H1 (cell line): ENCODE results near the gene CLEC7A. TPM values are rescaled to one million over a fixed set of nuclear protein-coding genes. Genes with fewer than 3 reads are reported as not detected.

ENCODE experiments used
- CTCF ChIA-PET: fragments of 300-600 bp; sonication (Branson Sonifier 250); formaldehyde crosslinking; loops from one replicate; lab custom pipeline; 2021; ENCODE audit not compliant: partially characterized antibody; lab: Charles Lee
- POLR2A ChIA-PET: fragments of 300-600 bp; sonication (Branson Sonifier 250); formaldehyde crosslinking; loops from one replicate; lab custom pipeline; 2021; ENCODE audit warnings: inconsistent platforms; ENCODE audit not compliant: partially characterized antibody; lab: Charles Lee
- DNase-seq, 2 experiments: peaks; one replicate each; pipeline versions ENCODE4 v3.0.0 to v3.0.0-alpha.2; 2010 to 2022; ENCODE audit warnings: low spot score in 2 of 2, low read depth in 1 of 2, mixed read lengths in 1 of 2
- FAIRE-seq: peaks from 2 replicates; lab custom pipeline; 2011; peaks lifted over from hg19 to GRCh38; lab: Jason Lieb, UNC
- H2AFZ ChIP-seq: 2 replicates; pipeline ENCODE4 v1.8.1; 2012; ENCODE audit warnings: low read length, inconsistent platforms
- H2AK5ac ChIP-seq: 2 replicates; pipeline ENCODE4 v1.6.1; 2013; ENCODE audit warnings: low read depth, low read length
- H2BK120ac ChIP-seq: replicated peaks from 2 replicates; pipeline ENCODE3; 2013; ENCODE audit warnings: low read depth, low read length, inconsistent platforms
- H2BK12ac ChIP-seq: 2 replicates; pipeline ENCODE4 v1.6.1; 2013; ENCODE audit warnings: low read depth, low read length
- H2BK15ac ChIP-seq: 2 replicates; pipeline ENCODE4 v1.6.1; 2013; ENCODE audit warnings: low read length
- H2BK20ac ChIP-seq: 2 replicates; pipeline ENCODE4 v1.6.1; 2013; ENCODE audit warnings: low read length
- H2BK5ac ChIP-seq: 2 replicates; pipeline ENCODE4 v1.6.1; 2013; ENCODE audit warnings: low read depth, low read length
- H3K14ac ChIP-seq: 2 replicates; pipeline ENCODE4 v1.6.1; 2013; ENCODE audit warnings: inconsistent platforms; ENCODE audit not compliant: insufficient read length
- H3K18ac ChIP-seq: 2 replicates; pipeline ENCODE4 v1.6.1; 2013; ENCODE audit warnings: low read length; ENCODE audit errors: extremely low read depth
- H3K23ac ChIP-seq: 2 replicates; pipeline ENCODE4 v1.6.1; 2013; ENCODE audit warnings: inconsistent platforms; ENCODE audit not compliant: insufficient read length
- H3K23me2 ChIP-seq: 2 replicates; pipeline ENCODE4 v1.6.1; 2013; ENCODE audit warnings: low read depth, low read length
- H3K27ac ChIP-seq: 2 replicates; pipeline ENCODE4 v1.6.1; 2011; ENCODE audit warnings: low read depth, low read length, inconsistent platforms
- H3K27me3 ChIP-seq, 4 experiments: replicated peaks in 1 of 4; 1 replicate in 1 of 4; 2 replicates in 3 of 4; pipeline versions ENCODE4 v1.6.1 to v1.8.1; 2011 to 2013; ENCODE audit warnings: low read length in 3 of 4, mild to moderate bottlenecking in 3 of 4, inconsistent platforms in 2 of 4, mixed read lengths in 2 of 4, moderate library complexity in 1 of 4; ENCODE audit not compliant: control insufficient read depth in 3 of 4, insufficient read depth in 3 of 4; ENCODE audit errors: extremely low read depth in 1 of 4
- H3K36me3 ChIP-seq, 4 experiments: 2 replicates each; pipeline versions ENCODE4 v1.6.1 to v1.8.1; 2011 to 2013; ENCODE audit warnings: mild to moderate bottlenecking in 4 of 4, low read length in 3 of 4, moderate library complexity in 2 of 4, control low read depth in 1 of 4, inconsistent platforms in 1 of 4; ENCODE audit not compliant: insufficient read depth in 4 of 4, control insufficient read depth in 2 of 4
- H3K4ac ChIP-seq: replicated peaks from 2 replicates; pipeline ENCODE3; 2013; ENCODE audit warnings: low read length, low read depth, mixed read lengths, inconsistent platforms; ENCODE audit not compliant: insufficient read length
- H3K4me1 ChIP-seq, 4 experiments: replicated peaks in 1 of 4; 1 replicate in 1 of 4; 2 replicates in 3 of 4; pipeline versions ENCODE4 v1.6.1 to v1.8.1; 2011 to 2013; ENCODE audit warnings: low read length in 3 of 4, inconsistent platforms in 2 of 4, mixed read lengths in 1 of 4; ENCODE audit not compliant: insufficient read depth in 4 of 4, control insufficient read depth in 3 of 4
- H3K4me2 ChIP-seq, 2 experiments: 2 replicates each; pipeline versions ENCODE4 v1.6.1 to v1.8.1; 2011 to 2013; ENCODE audit warnings: low read depth in 2 of 2, low read length in 2 of 2, control low read depth in 1 of 2, inconsistent platforms in 1 of 2, mild to moderate bottlenecking in 1 of 2; ENCODE audit not compliant: insufficient read depth in 1 of 2
- H3K4me3 ChIP-seq, 4 experiments: fragments of 200-600, 300-600 bp in 1 of 4; sonication (generic), shearing (Covaris generic), sonication (Bioruptor Twin) in 1 of 4; 2 replicates each; pipeline versions ENCODE4 v1.5.1 to v1.8.1; 2011 to 2016; ENCODE audit warnings: low read length in 4 of 4, low read depth in 3 of 4, control low read depth in 2 of 4, inconsistent platforms in 2 of 4, mild to moderate bottlenecking in 2 of 4, mixed read lengths in 1 of 4, moderate library complexity in 1 of 4; ENCODE audit not compliant: insufficient read depth in 2 of 4; ENCODE audit errors: extremely low read depth in 1 of 4
- H3K56ac ChIP-seq: replicated peaks from 2 replicates; pipeline ENCODE3; 2013; ENCODE audit warnings: low read depth, mild to moderate bottlenecking, mixed read lengths, low read length, inconsistent platforms; ENCODE audit not compliant: insufficient read length
- H3K79me1 ChIP-seq: 2 replicates; pipeline ENCODE4 v1.6.1; 2013; ENCODE audit warnings: low read depth, low read length, control low read depth
- H3K79me2 ChIP-seq, 2 experiments: 2 replicates each; pipeline versions ENCODE4 v1.6.1 to v1.8.1; 2012 to 2013; ENCODE audit warnings: low read length in 2 of 2, mild to moderate bottlenecking in 2 of 2, inconsistent platforms in 1 of 2; ENCODE audit not compliant: insufficient read depth in 2 of 2, control insufficient read depth in 1 of 2
- H3K9ac ChIP-seq, 4 experiments: replicated peaks in 1 of 4; 1 replicate in 1 of 4; 2 replicates in 3 of 4; pipeline versions ENCODE4 v1.6.1 to v1.8.1; 2011 to 2013; ENCODE audit warnings: low read depth in 3 of 4, low read length in 3 of 4, control low read depth in 2 of 4, mild to moderate bottlenecking in 2 of 4, moderate library complexity in 2 of 4, inconsistent platforms in 1 of 4; ENCODE audit errors: extremely low read depth in 1 of 4
- H3K9me3 ChIP-seq, 2 experiments: 2 replicates each; pipeline versions ENCODE4 v1.6.1 to v1.8.1; 2012 to 2013; ENCODE audit warnings: mild to moderate bottlenecking in 2 of 2, moderate library complexity in 2 of 2, control low read depth in 1 of 2, inconsistent platforms in 1 of 2, low read depth in 1 of 2, low read length in 1 of 2, mixed read lengths in 1 of 2; ENCODE audit not compliant: insufficient read depth in 2 of 2
- H4K20me1 ChIP-seq, 2 experiments: replicated peaks in 1 of 2; 2 replicates each; pipeline versions ENCODE3 to v1.8.1; 2011 to 2013; ENCODE audit warnings: inconsistent platforms in 2 of 2, low read length in 2 of 2, mild to moderate bottlenecking in 1 of 2; ENCODE audit not compliant: insufficient read depth in 2 of 2, control insufficient read depth in 1 of 2
- H4K5ac ChIP-seq: 2 replicates; pipeline ENCODE4 v1.6.1; 2013; ENCODE audit warnings: low read length, low read depth, mixed read lengths, inconsistent platforms; ENCODE audit not compliant: insufficient read length
- H4K8ac ChIP-seq: 2 replicates; pipeline ENCODE4 v1.8.0; 2013; ENCODE audit warnings: mild to moderate bottlenecking, moderate library complexity, low read length, inconsistent platforms; ENCODE audit not compliant: insufficient read depth; ENCODE audit errors: extremely low read depth
- H4K91ac ChIP-seq: replicated peaks from 2 replicates; pipeline ENCODE3; 2013; ENCODE audit warnings: low read length, mixed read lengths, inconsistent platforms; ENCODE audit not compliant: insufficient read length
- JUND ChIP-seq: IDR thresholded peaks from 2 replicates; pipeline ENCODE4 v1.6.1; 2011; ENCODE audit warnings: mild to moderate bottlenecking, improper control_type of control experiment, low read length
- SP4 ChIP-seq: IDR thresholded peaks from 2 replicates; pipeline ENCODE4 v1.6.1; 2012; ENCODE audit warnings: low read length, inconsistent platforms
- WGBS, 2 experiments: shearing (Covaris generic) in 1 of 2; methylation state at CpG; one replicate each; pipeline versions ENCODE4 v1.1.6 to v1.1.7; 2013 to 2015; ENCODE audit warnings: low lambda C conversion rate in 2 of 2, mixed read lengths in 2 of 2, inconsistent platforms in 1 of 2, low coverage in 1 of 2, missing lambda C conversion rate in 1 of 2; ENCODE audit not compliant: insufficient replicate concordance in 2 of 2, insufficient coverage in 1 of 2, insufficient read length in 1 of 2; ENCODE audit errors: extremely low coverage in 1 of 2, missing lambda C conversion rate in 1 of 2; 5-methylcytosine and 5-hydroxymethylcytosine counted together
- polyA plus RNA-seq, 7 experiments: library from polyadenylated mRNA; depleted of rRNA in 3 of 7; stranded (reverse) in 5 of 7; unstranded in 2 of 7; fragments of >200 nt in 5 of 7; fragments of 200-250 nt in 2 of 7; gene quantifications; 1 replicate in 5 of 7; 2 replicates in 1 of 7; 4 replicates in 1 of 7; pipeline versions ENCODE4 v1.2.1 to v1.2.3, GENCODE V29; 2011 to 2013; ENCODE audit warnings: missing spikeins in 2 of 7, mixed read lengths in 2 of 7
- total RNA-seq: library from RNA; stranded (reverse); fragmentation: NEBNext Ultra II Directional; extraction: Animal tissue kit (Norgen Biotek cat#: 25700); gene quantifications from 2 replicates; pipeline ENCODE4 v1.2.1, GENCODE V29; 2021

Gene CLEC7A
- total and polyA plus RNA-seq, 2 of the 8 experiments (the other 6 are each of a cell fraction or from before 2014, with no cell fraction given), result 0.09 to 0.15 TPM

DNA sequence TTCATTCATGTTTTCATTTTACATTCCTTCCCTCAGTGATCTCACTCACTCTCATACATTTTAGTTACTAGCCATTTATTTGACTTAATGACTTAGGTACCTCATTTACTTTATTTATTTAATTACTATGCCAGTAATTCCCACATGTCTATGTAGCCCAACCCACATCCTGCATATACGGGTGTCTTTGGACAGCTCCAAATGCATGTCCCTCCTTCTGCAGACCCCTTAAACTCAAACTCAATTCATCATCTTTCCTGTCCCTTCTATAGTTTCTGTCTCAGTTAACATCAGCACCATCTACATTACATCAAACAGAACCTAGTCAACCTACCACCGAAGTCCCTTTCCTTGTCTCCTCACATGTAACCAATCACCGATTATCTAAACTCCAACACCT, 34.0 kb downstream of the CLEC7A start:
- ChIA-PET POLR2A (no interaction called here), CTCF (interaction anchor here (0.6 kb wide), 1 partner anchor 40 kb away, joined by 3 read pairs; no protein-coding TSS in a partner anchor)
- Histone ChIP-seq H3K79me1 (no peaks in the 10 kb centered on the region), H2BK120ac (no peak overlapping the region), H2BK15ac (no peak overlapping the region), H3K56ac (no peak overlapping the region), H3K9me3 (no peaks in the 10 kb centered on the region), H3K27ac (no peak overlapping the region), H3K14ac (no peak overlapping the region), H2BK12ac (no peak overlapping the region), H2BK5ac (no peak overlapping the region), H3K4me2 (no peak overlapping the region), H3K27me3 (no peaks in the 10 kb centered on the region), H3K79me2 (no peaks in the 10 kb centered on the region), H4K20me1 (no peaks in the 10 kb centered on the region), H4K8ac (no peak overlapping the region), H2AFZ (no peak overlapping the region), H3K9ac (no peak overlapping the region), H3K4me1 (peaks cover 0 to 7% (median 2%) of the 10 kb centered on the region in 4 experiments; a peak in 5 of 7 replicates), H4K5ac (no peak overlapping the region), H3K23me2 (no peaks in the 10 kb centered on the region), H3K23ac (no peak overlapping the region), H3K4me3 (no peak overlapping the region), H2AK5ac (no peak overlapping the region), H4K91ac (no peak overlapping the region), H3K36me3 (no peaks in the 10 kb centered on the region), H3K4ac (no peak overlapping the region), H2BK20ac (no peak overlapping the region), H3K18ac (no peak overlapping the region)
- TF ChIP-seq JUND (no peak), SP4 (no peak)
- WGBS, 2 experiments, result 94% methylated on average over 3 of the region's 3 CpGs; no CpG with 5 or more reads in 1 of the 2 experiments
- FAIRE-seq (no peak), DNase-seq (no peak)
